Hypothalamus (tissue), 51 donors: Measurements from ENCODE around the gene ATP6V1C2.
"Not testable (repeated sequence)": the region's sequence is repeated elsewhere in the genome, so short reads cannot be mapped to it uniquely, and the experiment has no call there.

Source experiments
- DNase-seq, 51 donors: peaks; one replicate each; lab custom pipeline; 2025; lab: John Stamatoyannopoulos, UW

Gene ATP6V1C2

DNA sequence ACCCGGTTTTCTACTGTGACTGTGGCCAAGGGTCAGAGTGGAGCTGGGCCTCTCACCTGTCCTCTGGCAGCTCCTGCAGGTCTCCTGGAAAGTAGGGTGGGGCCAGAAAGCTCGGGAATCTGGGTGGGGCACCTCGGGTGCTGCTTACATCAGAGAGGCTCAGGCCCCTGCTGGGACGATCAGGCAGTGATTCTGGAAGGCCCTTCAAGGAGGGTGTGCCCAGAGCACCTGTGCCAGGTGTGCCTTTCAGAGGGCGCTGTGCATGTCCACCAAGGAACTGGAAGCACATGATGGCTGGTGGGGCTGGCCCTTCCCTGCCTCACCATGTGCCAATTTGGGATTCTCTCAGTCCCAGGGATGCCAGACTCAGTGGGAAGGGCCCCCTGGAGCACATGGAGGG, 44.0 kb downstream of the ATP6V1C2 start:
- no peak for DNase-seq

- no peak for DNase-seq
These were observed 44.5 kb downstream of the ATP6V1C2 start for GRCh38 chr2:10765914-10766313.

- DNase-seq: no peak
These were observed 46.7 kb downstream of the ATP6V1C2 start for GRCh38 chr2:10768063-10768507.

- no peak for DNase-seq
These were observed 49.7 kb downstream of the ATP6V1C2 start for GRCh38 chr2:10770956-10771750.

DNA sequence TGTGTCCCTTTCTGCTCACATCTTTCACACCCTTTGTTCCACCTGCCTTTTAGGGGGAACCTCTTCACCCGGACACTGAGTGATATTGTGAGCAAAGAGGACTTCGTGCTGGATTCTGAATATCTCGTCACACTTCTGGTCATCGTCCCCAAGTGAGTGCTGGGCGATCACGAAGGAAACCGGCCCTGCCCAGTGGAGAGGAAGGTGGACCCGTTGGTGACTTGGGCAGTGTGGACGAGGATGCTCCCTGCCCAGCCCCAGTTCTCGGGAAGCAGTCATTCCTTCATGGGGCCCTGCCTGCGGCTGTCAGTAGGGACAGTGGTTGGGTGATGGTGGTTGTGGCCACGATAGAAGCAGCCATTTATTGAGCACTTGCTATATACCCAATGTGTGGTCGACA, 50.4 kb downstream of the ATP6V1C2 start:
- DNase-seq: no peak

- DNase-seq: no peak
These were observed 50.9 kb downstream of the ATP6V1C2 start for GRCh38 chr2:10772201-10772867.

DNA sequence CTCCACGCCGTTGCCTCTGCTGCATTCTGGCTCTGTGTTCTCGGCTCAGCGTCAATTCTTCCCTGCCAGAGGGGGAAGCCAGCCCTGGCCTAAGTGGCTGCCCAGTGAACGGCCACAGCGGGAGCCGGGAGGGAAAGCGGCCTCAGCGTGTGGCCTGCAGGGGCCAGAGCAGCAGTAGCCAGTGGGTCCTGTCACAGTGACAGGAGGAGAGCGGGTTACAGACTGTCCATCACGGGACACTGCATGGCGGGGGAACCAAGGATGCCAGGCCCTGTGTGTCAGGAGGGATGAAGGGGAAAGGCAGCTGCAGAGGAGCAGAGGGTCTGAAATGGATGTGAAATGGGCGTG, 51.4 kb downstream of the ATP6V1C2 start:
- DNase-seq: no peak

DNA sequence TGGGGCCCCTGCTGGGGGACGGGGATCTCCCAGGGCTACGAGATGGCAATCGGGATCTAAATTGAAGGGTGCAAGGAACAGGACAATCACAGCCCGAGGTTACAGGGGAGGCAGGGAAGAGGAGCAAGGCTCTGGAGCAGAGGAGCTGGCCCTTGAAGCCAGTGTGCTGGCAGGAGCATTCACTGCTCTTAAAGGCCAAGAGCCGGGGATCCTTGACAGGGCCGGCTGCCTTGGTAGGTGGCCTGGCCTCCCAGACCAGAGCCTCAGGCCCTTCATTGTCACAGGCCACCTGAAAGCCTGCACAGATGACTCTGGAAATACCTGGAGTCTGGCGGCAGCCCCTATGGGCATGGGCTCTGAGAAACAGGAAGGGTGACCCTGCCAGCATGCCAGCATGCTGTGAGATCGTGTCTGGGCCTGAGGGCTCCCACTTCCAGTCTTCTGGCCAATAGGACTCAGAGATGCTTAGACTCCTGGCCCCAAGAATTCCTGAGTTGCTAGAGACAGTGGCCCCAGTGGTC, 52.5 kb downstream of the ATP6V1C2 start:
- DNase-seq: no peak

DNA sequence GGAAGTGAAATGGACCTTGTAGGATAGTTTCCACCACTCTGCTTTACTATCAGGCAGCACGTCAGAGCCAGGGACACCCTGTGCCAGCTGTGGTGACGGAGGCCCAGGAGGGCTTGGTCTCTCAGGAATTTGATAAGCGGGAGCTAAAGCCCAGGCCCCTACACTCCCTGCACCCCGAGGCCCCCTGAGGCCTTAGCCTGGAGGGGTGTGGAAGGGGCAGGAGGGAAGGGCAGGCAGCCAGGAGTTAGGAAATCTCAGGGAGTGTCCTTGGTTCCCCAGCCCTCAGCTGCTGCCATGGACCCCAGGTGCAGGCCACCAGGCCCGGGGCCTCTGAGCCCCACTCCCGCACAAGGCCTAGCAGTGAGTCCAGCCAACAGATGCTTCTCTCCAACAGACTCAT, 53.0 kb downstream of the ATP6V1C2 start:
- no peak for DNase-seq

DNA sequence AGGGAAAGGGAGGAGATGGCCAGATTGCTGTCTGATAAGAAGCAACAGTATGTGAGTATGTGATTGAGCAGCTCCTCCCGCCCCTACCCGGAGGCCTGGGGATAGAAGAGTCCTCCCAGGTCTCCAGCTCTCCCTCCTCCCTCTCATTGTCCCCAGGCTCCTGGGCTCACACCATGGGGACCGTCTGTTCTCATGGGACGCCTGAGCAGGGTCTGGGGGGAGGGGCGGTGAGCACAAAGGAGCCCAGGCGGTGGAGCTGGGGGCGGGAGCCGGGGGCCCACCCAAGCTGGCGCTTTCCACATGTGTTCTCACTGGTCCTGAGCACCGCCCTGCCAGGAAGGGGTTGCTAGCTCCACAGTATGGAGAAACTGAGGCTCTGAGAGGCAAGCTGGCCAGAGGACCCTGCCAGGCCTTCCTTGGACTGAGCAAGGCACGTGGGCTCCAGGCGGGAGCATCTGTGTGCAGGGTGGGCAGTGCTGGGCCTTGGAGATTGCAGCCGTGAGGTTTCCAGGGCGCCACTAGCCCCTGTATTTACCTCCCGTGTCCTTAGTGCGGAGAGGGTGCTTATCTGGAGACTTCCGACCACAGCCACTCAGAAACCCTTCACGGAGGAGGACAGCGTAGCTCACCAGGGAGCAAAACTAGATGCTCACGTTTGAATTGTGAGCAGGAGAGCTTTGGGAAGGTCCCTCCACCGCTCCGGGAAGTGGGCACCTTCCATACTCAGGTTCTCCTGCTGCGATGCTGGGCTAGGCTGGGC, 53.8 kb downstream of the ATP6V1C2 start:
- DNase-seq: no peak

DNA sequence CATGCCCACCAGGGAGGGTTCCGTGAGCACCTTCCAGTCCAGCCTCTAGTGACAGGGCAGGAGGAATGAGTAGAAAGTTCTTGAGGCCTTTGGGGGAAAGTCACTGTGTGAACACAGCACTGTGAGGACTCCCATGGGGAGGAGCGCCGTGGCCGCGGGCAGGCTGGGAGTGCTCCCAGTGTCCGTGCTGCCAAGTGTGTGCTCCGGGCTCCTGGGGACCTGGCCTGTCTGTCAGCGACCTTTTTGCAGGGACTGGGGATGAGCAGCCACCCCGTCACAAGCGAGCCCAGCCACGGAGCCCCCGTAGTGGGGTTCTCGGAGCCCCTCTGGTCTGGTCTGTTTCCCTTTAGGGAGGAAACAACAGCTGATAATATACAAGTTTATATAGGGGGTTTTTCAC, 54.4 kb downstream of the ATP6V1C2 start:
- no peak for DNase-seq

GRCh38 chr2:10776231-10776977, 55.0 kb downstream of the ATP6V1C2 start:
- no peak for DNase-seq

- no peak for DNase-seq
These were observed 55.8 kb downstream of the ATP6V1C2 start for GRCh38 chr2:10777111-10777841.

DNA sequence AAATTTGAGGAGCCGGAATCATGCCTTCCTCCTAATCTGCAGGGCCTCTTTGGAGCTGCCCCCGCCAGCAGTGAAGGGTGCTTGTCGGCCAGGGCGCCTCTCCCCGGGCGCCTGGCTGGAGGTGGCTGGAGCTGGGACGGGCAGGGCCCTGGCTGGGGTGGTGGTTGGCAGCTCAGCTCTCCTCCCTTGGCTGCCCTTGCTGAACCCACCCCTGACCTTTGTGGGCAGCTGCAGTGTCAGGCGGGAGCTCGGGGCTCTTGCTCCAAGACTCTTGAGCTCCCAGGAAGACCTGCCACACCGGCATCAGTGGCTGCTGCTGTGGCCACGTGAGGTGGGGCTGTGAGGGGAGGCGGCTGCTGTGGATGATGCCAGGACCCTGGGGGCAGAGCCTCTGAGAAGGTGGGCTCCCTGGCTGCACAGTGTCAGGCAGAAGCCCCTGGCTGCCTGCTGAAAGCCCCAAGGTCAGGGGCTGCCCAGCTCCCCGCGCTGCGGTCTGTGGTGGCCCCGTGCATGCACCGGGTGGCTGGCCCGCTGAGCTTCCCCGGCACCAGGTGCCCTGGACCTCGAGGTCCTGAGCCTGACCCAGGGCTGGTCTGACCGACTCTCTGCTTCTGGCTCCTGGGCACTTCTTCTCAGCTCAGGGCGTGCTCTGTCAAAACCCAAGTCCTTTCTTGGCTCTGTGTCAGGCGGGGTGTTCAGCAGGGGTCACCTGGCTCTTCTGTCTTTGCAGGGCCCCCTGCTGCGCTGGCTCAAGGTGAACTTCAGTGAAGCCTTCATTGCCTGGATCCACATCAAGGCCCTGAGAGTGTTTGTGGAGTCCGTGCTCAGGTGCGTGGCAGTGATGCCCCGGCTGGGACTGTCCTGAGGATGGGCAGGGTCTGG, 56.7 kb downstream of the ATP6V1C2 start:
- no peak for DNase-seq

GRCh38 chr2:10778724-10779115, 57.3 kb downstream of the ATP6V1C2 start:
- DNase-seq: no peak

- no peak for DNase-seq
These were observed 58.5 kb downstream of the ATP6V1C2 start for GRCh38 chr2:10779776-10780490.

DNA sequence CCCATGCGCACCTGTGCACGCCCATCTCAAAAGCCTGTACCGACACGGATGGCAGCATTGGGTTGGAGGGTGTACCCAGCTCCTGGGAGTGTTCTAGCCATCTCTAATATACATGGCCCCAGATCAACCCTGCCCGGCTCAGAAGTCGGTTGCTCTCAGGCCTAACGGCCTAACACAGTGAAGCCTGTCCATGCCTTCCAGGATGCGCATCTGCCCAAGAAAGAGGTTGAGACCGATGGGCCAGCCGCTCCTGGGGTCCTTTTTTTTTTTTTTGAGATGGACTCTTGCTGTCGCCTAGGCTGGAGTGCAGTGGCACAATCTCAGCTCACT, 59.0 kb downstream of the ATP6V1C2 start:
- no peak for DNase-seq

- DNase-seq: not testable (repeated sequence)
These were observed 59.4 kb downstream of the ATP6V1C2 start for GRCh38 chr2:10780821-10781220.
